Progenitor cell of endocrine pancreas (in vitro differentiated cells): Measurements from ENCODE around the gene DSCAML1. TPM values are rescaled to one million over a fixed set of nuclear protein-coding genes. Genes with fewer than 3 reads are reported as not detected.

Experiments used
- DNase-seq: peaks from one replicate; pipeline ENCODE4 v3.0.0; 2021; ENCODE audit warnings: low spot score; ENCODE audit not compliant: unreplicated experiment
- H3K27ac Mint-ChIP-seq: 2 replicates; pipeline ENCODE4 v1.8.0; 2021; ENCODE audit warnings: mild to moderate bottlenecking, moderate library complexity, mixed read lengths
- H3K27me3 Mint-ChIP-seq: 2 replicates; pipeline ENCODE4 v1.8.0; 2021; ENCODE audit warnings: mixed read lengths
- H3K36me3 Mint-ChIP-seq: 2 replicates; pipeline ENCODE4 v1.8.0; 2022; ENCODE audit warnings: mixed read lengths; ENCODE audit not compliant: insufficient read depth
- H3K4me1 Mint-ChIP-seq: 2 replicates; pipeline ENCODE4 v1.8.0; 2021; ENCODE audit warnings: low read depth, mixed read lengths
- H3K4me3 Mint-ChIP-seq: 2 replicates; pipeline ENCODE4 v1.8.0; 2021; ENCODE audit warnings: low read depth, mild to moderate bottlenecking, moderate library complexity, mixed read lengths
- H3K9me3 Mint-ChIP-seq: 2 replicates; pipeline ENCODE4 v1.8.0; 2021; ENCODE audit warnings: low read depth, mixed read lengths
- CTCF ChIP-seq: fragments of 200-600 bp; sonication (generic); IDR thresholded peaks from one replicate; pipeline ENCODE4 v1.5.0; 2021; ENCODE audit warnings: antibody characterized with exemption, mild to moderate bottlenecking; ENCODE audit not compliant: unreplicated experiment
- total RNA-seq: library from RNA; stranded (reverse); gene quantifications from 2 replicates; pipeline ENCODE4 v1.2.1, GENCODE V29; 2021

DSCAML1 gene
- total RNA-seq, 1 donor from 2014 or later: 2.7 TPM

- H3K4me1 Mint-ChIP-seq: no peaks in the 10 kb centered on the region
- H3K4me3 Mint-ChIP-seq: no peak overlapping the region
- DNase-seq: no peak
- H3K9me3 Mint-ChIP-seq: no peaks in the 10 kb centered on the region
- H3K27me3 Mint-ChIP-seq: peaks cover 25% of the 10 kb centered on the region
- no peak overlapping the region for H3K27ac Mint-ChIP-seq
- no peaks in the 10 kb centered on the region for H3K36me3 Mint-ChIP-seq
- no peak for TF ChIP-seq CTCF
Observed at GRCh38 chr11:117654281-117655255, 142.4 kb downstream of the DSCAML1 start.

GRCh38 chr11:117652521-117652920, 144.5 kb downstream of the DSCAML1 start:
- Mint-ChIP-seq H3K36me3 (no peaks in the 10 kb centered on the region), H3K4me1 (peaks cover 4% of the 10 kb centered on the region), H3K27ac (no peak overlapping the region), H3K4me3 (no peak overlapping the region), H3K27me3 (peaks cover 22% of the 10 kb centered on the region), H3K9me3 (no peaks in the 10 kb centered on the region)
- DNase-seq: no peak
- TF ChIP-seq CTCF: no peak

GRCh38 chr11:117649296-117650055, 147.5 kb downstream of the DSCAML1 start:
- H3K4me1 Mint-ChIP-seq: peaks cover 4% of the 10 kb centered on the region
- H3K36me3 Mint-ChIP-seq: no peaks in the 10 kb centered on the region
- no peak for DNase-seq
- H3K27ac Mint-ChIP-seq: no peak overlapping the region
- TF ChIP-seq CTCF: no peak
- no peak overlapping the region for H3K4me3 Mint-ChIP-seq
- no peaks in the 10 kb centered on the region for H3K9me3 Mint-ChIP-seq
- peaks cover 20% of the 10 kb centered on the region for H3K27me3 Mint-ChIP-seq

GRCh38 chr11:117647872-117648271, 149.1 kb downstream of the DSCAML1 start:
- no peak for DNase-seq
- no peaks in the 10 kb centered on the region for H3K36me3 Mint-ChIP-seq
- no peak overlapping the region for H3K27ac Mint-ChIP-seq
- peaks cover 6% of the 10 kb centered on the region for H3K4me1 Mint-ChIP-seq
- H3K27me3 Mint-ChIP-seq: peaks cover 25% of the 10 kb centered on the region
- H3K4me3 Mint-ChIP-seq: no peak overlapping the region
- TF ChIP-seq CTCF: no peak
- no peaks in the 10 kb centered on the region for H3K9me3 Mint-ChIP-seq

GRCh38 chr11:117647207-117647606, 149.8 kb downstream of the DSCAML1 start:
- Mint-ChIP-seq H3K4me3 (no peak overlapping the region), H3K9me3 (no peaks in the 10 kb centered on the region), H3K4me1 (peaks cover 6% of the 10 kb centered on the region), H3K27me3 (peaks cover 29% of the 10 kb centered on the region), H3K27ac (no peak overlapping the region), H3K36me3 (no peaks in the 10 kb centered on the region)
- TF ChIP-seq CTCF: no peak
- DNase-seq: no peak
